Loucy (cell line): ENCODE data around the gene EREG.
A peak's percentile ranks its signal among the peaks of the same experiment; 100 is the strongest.
"Not testable (repeated sequence)": the region's sequence is repeated elsewhere in the genome, so short reads cannot be mapped to it uniquely, and the experiment has no call there.

ENCODE experiments used
- H2AFZ ChIP-seq: fragments of 200-600 bp; sonication (generic); 2 replicates; pipeline ENCODE4 v1.6.0; 2016; ENCODE audit warnings: antibody characterized with exemption, mild to moderate bottlenecking, low read length, moderate library complexity
- H3F3A ChIP-seq: fragments of 200-600 bp; 2 replicates; pipeline ENCODE4 v1.6.0; 2016; ENCODE audit warnings: antibody characterized with exemption, low read depth, mild to moderate bottlenecking
- H3K27me3 ChIP-seq: fragments of 200-600 bp; sonication (generic); 2 replicates; pipeline ENCODE4 v1.6.1; 2014; ENCODE audit warnings: low read length, mild to moderate bottlenecking; ENCODE audit not compliant: insufficient read depth, poor library complexity, severe bottlenecking
- H3K36me3 ChIP-seq: fragments of 200-600 bp; sonication (generic); 2 replicates; pipeline ENCODE4 v1.6.1; 2016; ENCODE audit warnings: low read length; ENCODE audit not compliant: insufficient read depth
- H3K4me1 ChIP-seq: fragments of 200-600 bp; sonication (generic); 2 replicates; pipeline ENCODE4 v1.5.1; 2014; ENCODE audit warnings: low read length, mild to moderate bottlenecking; ENCODE audit not compliant: insufficient read depth, poor library complexity, severe bottlenecking
- H3K4me2 ChIP-seq: fragments of 200-600 bp; sonication (generic); 2 replicates; pipeline ENCODE4 v1.6.0; 2014; ENCODE audit warnings: antibody characterized with exemption, low read length, low read depth, mild to moderate bottlenecking; ENCODE audit not compliant: poor library complexity, severe bottlenecking
- H3K4me3 ChIP-seq: fragments of 200-600 bp; sonication (generic); 2 replicates; pipeline ENCODE4 v1.5.1; 2014; ENCODE audit warnings: low read length, mild to moderate bottlenecking, mixed read lengths; ENCODE audit not compliant: poor library complexity, severe bottlenecking
- H3K79me2 ChIP-seq: fragments of 200-600 bp; sonication (generic); 2 replicates; pipeline ENCODE4 v1.6.1; 2014; ENCODE audit warnings: low read length; ENCODE audit not compliant: insufficient read depth
- H3K9ac ChIP-seq: fragments of 200-600 bp; sonication (generic); 2 replicates; pipeline ENCODE4 v1.6.0; 2014; ENCODE audit warnings: mild to moderate bottlenecking, low read depth, low read length, moderate library complexity; ENCODE audit not compliant: poor library complexity, severe bottlenecking
- H3K9me2 ChIP-seq: fragments of 200-600 bp; sonication (generic); replicated peaks from 2 replicates; pipeline ENCODE4 v1.6.1; 2016; ENCODE audit warnings: low read depth, low read length, mixed read lengths
- H3K9me3 ChIP-seq: fragments of 200-600 bp; sonication (generic); 2 replicates; pipeline ENCODE4 v1.6.1; 2014; ENCODE audit warnings: mild to moderate bottlenecking, antibody characterized with exemption, low read length, low read depth; ENCODE audit not compliant: insufficient read depth
- H4K20me1 ChIP-seq: fragments of 200-600 bp; sonication (generic); 2 replicates; pipeline ENCODE4 v1.6.0; 2014; ENCODE audit warnings: antibody characterized with exemption, low read length, mild to moderate bottlenecking; ENCODE audit not compliant: insufficient read depth, poor library complexity, severe bottlenecking
- CTCF ChIP-seq: fragments of 200-600 bp; sonication (generic); conservative IDR thresholded peaks from 2 replicates; pipeline ENCODE4 v1.5.1; 2014; ENCODE audit warnings: mild to moderate bottlenecking, antibody characterized with exemption, low read length
- EZH2phosphoT487 ChIP-seq: fragments of 200-600 bp; IDR thresholded peaks from 2 replicates; pipeline ENCODE4 v1.6.1; 2018; ENCODE audit warnings: antibody characterized with exemption, mild to moderate bottlenecking, moderate library complexity, borderline replicate concordance

Gene EREG

GRCh38 chr4:74397748-74398426 is 32.9 kb downstream of the EREG start:
- H3K9ac ChIP-seq: peak overlapping the region; percentile 51

GRCh38 chr4:74398894-74399589 is 34.1 kb downstream of the EREG start:
- H3K9ac ChIP-seq, H3K4me3 ChIP-seq, H3K9me2 ChIP-seq, H3K36me3 ChIP-seq, H4K20me1 ChIP-seq, H3F3A ChIP-seq, H3K9me3 ChIP-seq, H3K27me3 ChIP-seq, H3K4me1 ChIP-seq, H3K79me2 ChIP-seq, H3K4me2 ChIP-seq: not testable (repeated sequence)
- H2AFZ ChIP-seq: peak overlapping the region; percentile 90

More at GRCh38 chr4:74397748-74398426, 32.9 kb downstream of the EREG start:
- H2AFZ ChIP-seq: peak overlapping the region; percentile 90
- peak overlapping the region; percentile 74 for H3K4me3 ChIP-seq
- no peaks in the 10 kb centered on the region for H3F3A ChIP-seq
- TF ChIP-seq EZH2phosphoT487 (no peak), CTCF (no peak)
- H3K9me3 ChIP-seq: no peaks in the 10 kb centered on the region
- H3K79me2 ChIP-seq: no peaks in the 10 kb centered on the region
- H3K4me2 ChIP-seq: peak overlapping the region; percentile 66
- H3K36me3 ChIP-seq: no peaks in the 10 kb centered on the region
- no peaks in the 10 kb centered on the region for H3K27me3 ChIP-seq
- peaks cover 4% of the 10 kb centered on the region for H3K4me1 ChIP-seq
- H3K9me2 ChIP-seq: no peaks in the 10 kb centered on the region
- H4K20me1 ChIP-seq: no peaks in the 10 kb centered on the region

- no peaks in the 10 kb centered on the region for H3K79me2 ChIP-seq
- H2AFZ ChIP-seq: no peak overlapping the region
- TF ChIP-seq CTCF (no peak), EZH2phosphoT487 (no peak)
- no peak overlapping the region for H3K9ac ChIP-seq
- no peaks in the 10 kb centered on the region for H3K9me2 ChIP-seq
- H3K36me3 ChIP-seq: no peaks in the 10 kb centered on the region
- no peaks in the 10 kb centered on the region for H3F3A ChIP-seq
- no peaks in the 10 kb centered on the region for H3K27me3 ChIP-seq
- peaks cover 4% of the 10 kb centered on the region for H3K4me1 ChIP-seq
- no peaks in the 10 kb centered on the region for H3K9me3 ChIP-seq
- H3K4me2 ChIP-seq: no peak overlapping the region
- H4K20me1 ChIP-seq: no peaks in the 10 kb centered on the region
- no peak overlapping the region for H3K4me3 ChIP-seq
These were observed 35.5 kb downstream of the EREG start for GRCh38 chr4:74400395-74400794.
